Liver (tissue), 9 donors: ENCODE data around the gene TBC1D22B. TPM values are rescaled to one million over a fixed set of nuclear protein-coding genes. Genes with fewer than 3 reads are reported as not detected.

ENCODE experiments used
- DNase-seq: peaks from one replicate; pipeline ENCODE4 v3.0.0-alpha.2; 2017; ENCODE audit warnings: low spot score
- H3K27ac ChIP-seq, 2 donors: one replicate each; pipeline ENCODE4 v1.7.0; 2013; ENCODE audit warnings: inconsistent platforms in 2 of 2, low read length in 2 of 2, control low read depth in 1 of 2, low read depth in 1 of 2, mild to moderate bottlenecking in 1 of 2
- H3K27me3 ChIP-seq, 4 donors: one replicate each; pipeline versions ENCODE4 v1.6.1 to v1.7.0; 2013; ENCODE audit warnings: low read length in 3 of 4, inconsistent platforms in 1 of 4, mild to moderate bottlenecking in 1 of 4, moderate library complexity in 1 of 4; ENCODE audit not compliant: control insufficient read depth in 4 of 4, insufficient read depth in 4 of 4
- H3K36me3 ChIP-seq, 4 donors: one replicate each; pipeline versions ENCODE4 v1.6.1 to v1.7.0; 2013; ENCODE audit warnings: low read length in 3 of 4, mild to moderate bottlenecking in 3 of 4, low read depth in 1 of 4, moderate library complexity in 1 of 4; ENCODE audit not compliant: control insufficient read depth in 4 of 4, insufficient read depth in 3 of 4
- H3K4me1 ChIP-seq, 4 donors: one replicate each; pipeline versions ENCODE4 v1.6.1 to v1.7.0; 2013; ENCODE audit warnings: low read length in 3 of 4, mild to moderate bottlenecking in 3 of 4, moderate library complexity in 1 of 4; ENCODE audit not compliant: control insufficient read depth in 4 of 4, insufficient read depth in 4 of 4
- H3K4me3 ChIP-seq, 3 donors: one replicate each; pipeline versions ENCODE4 v1.6.1 to v1.7.0; 2013; ENCODE audit warnings: low read length in 3 of 3, control low read depth in 1 of 3, low read depth in 1 of 3, mild to moderate bottlenecking in 1 of 3
- H3K9ac ChIP-seq, 2 donors: one replicate each; pipeline ENCODE4 v1.7.0; 2013; ENCODE audit warnings: low read length in 2 of 2, mild to moderate bottlenecking in 2 of 2, moderate library complexity in 2 of 2, control low read depth in 1 of 2, low read depth in 1 of 2
- H3K9me3 ChIP-seq, 4 donors: one replicate each; pipeline versions ENCODE4 v1.6.1 to v1.7.0; 2013; ENCODE audit warnings: low read length in 3 of 4; ENCODE audit not compliant: control insufficient read depth in 4 of 4
- ATF3 ChIP-seq: IDR thresholded peaks from 2 replicates; pipeline ENCODE4 v1.6.1; 2016; ENCODE audit warnings: antibody characterized with exemption
- CTCF ChIP-seq: fragments of 150-350 bp; IDR thresholded peaks from 2 replicates; pipeline ENCODE4 v1.5.1; 2017; ENCODE audit warnings: improper control_type of control experiment, low read depth, low read length; ENCODE audit not compliant: missing input control
- EGR1 ChIP-seq, 2 donors: IDR thresholded peaks; 2 replicates each; pipeline ENCODE4 v1.6.1; 2016 to 2018; ENCODE audit warnings: antibody characterized with exemption in 2 of 2, low read depth in 2 of 2
- FOXA1 ChIP-seq: IDR thresholded peaks from 2 replicates; pipeline ENCODE4 v1.6.1; 2016; ENCODE audit warnings: antibody characterized with exemption
- FOXA2 ChIP-seq: IDR thresholded peaks from 2 replicates; pipeline ENCODE4 v1.6.1; 2016; ENCODE audit warnings: antibody characterized with exemption
- GABPA ChIP-seq, 2 donors: IDR thresholded peaks in 1 of 2; conservative IDR thresholded peaks in 1 of 2; 2 replicates each; pipeline ENCODE4 v1.6.1; 2016; ENCODE audit warnings: antibody characterized with exemption in 2 of 2, mild to moderate bottlenecking in 1 of 2, moderate library complexity in 1 of 2
- HNF4A ChIP-seq, 2 donors: conservative IDR thresholded peaks; 2 replicates each; pipeline ENCODE4 v1.6.1; 2016; ENCODE audit warnings: antibody characterized with exemption in 2 of 2, mild to moderate bottlenecking in 2 of 2
- HNF4G ChIP-seq: IDR thresholded peaks from 2 replicates; pipeline ENCODE4 v1.6.1; 2016; ENCODE audit warnings: antibody characterized with exemption
- JUND ChIP-seq, 2 donors: IDR thresholded peaks; 2 replicates each; pipeline ENCODE4 v1.6.1; 2016; ENCODE audit warnings: antibody characterized with exemption in 2 of 2
- MAX ChIP-seq: IDR thresholded peaks from 2 replicates; pipeline ENCODE4 v1.6.1; 2016; ENCODE audit warnings: antibody characterized with exemption
- NR2F2 ChIP-seq: IDR thresholded peaks from 2 replicates; pipeline ENCODE4 v1.6.1; 2016; ENCODE audit warnings: antibody characterized with exemption
- RAD21 ChIP-seq, 2 donors: IDR thresholded peaks; 2 replicates each; pipeline ENCODE4 v1.6.1; 2016; ENCODE audit warnings: antibody characterized with exemption in 2 of 2, mild to moderate bottlenecking in 2 of 2
- REST ChIP-seq: IDR thresholded peaks from 2 replicates; pipeline ENCODE4 v1.6.1; 2016; ENCODE audit warnings: antibody characterized with exemption, mild to moderate bottlenecking
- RXRA ChIP-seq, 2 donors: IDR thresholded peaks; 2 replicates each; pipeline ENCODE4 v1.6.1; 2017 to 2018; ENCODE audit warnings: antibody characterized with exemption in 2 of 2, mild to moderate bottlenecking in 1 of 2
- SP1 ChIP-seq: IDR thresholded peaks from 2 replicates; pipeline ENCODE4 v1.6.1; 2018; ENCODE audit warnings: antibody characterized with exemption, mild to moderate bottlenecking
- YY1 ChIP-seq: IDR thresholded peaks from 2 replicates; pipeline ENCODE4 v1.6.1; 2016; ENCODE audit warnings: antibody characterized with exemption, mild to moderate bottlenecking
- ZBTB33 ChIP-seq: IDR thresholded peaks from 2 replicates; pipeline ENCODE4 v1.6.1; 2016; ENCODE audit warnings: antibody characterized with exemption
- WGBS: extraction: QIAGEN DNeasy Blood & Tissue Kit; methylation state at CpG from one replicate; pipeline ENCODE4 v1.1.7; 2013; 5-methylcytosine and 5-hydroxymethylcytosine counted together
- polyA plus RNA-seq, 2 donors: library from polyadenylated mRNA; stranded (reverse) in 1 of 2; unstranded in 1 of 2; fragments of 200-250 nt in 1 of 2; fragments of >200 nt in 1 of 2; fragmentation: Nextera tagmentation in 1 of 2; extraction: Ambion mirVana in 1 of 2; gene quantifications; one replicate each; pipeline versions ENCODE4 v1.2.1 to v1.2.3, GENCODE V29; 2013 to 2015
- total RNA-seq, 2 donors: library from RNA; depleted of rRNA; stranded (reverse); fragments of >200 nt; gene quantifications; one replicate each; pipeline ENCODE4 v1.2.3, GENCODE V29; 2014
- donor health status: healthy.
- donor health status: healthy.
- donor health status: healthy.
- donor health status: healthy.
- donor health status: healthy.

The TBC1D22B gene
- total and polyA plus RNA-seq, 4 donors: 1.4 to 10.7 (median 1.9) TPM

- H3K9me3 ChIP-seq: no peaks in the 10 kb centered on the region
- DNase-seq: no peak
- TF ChIP-seq ATF3 (no peak), GABPA (IDR thresholded peaks at IDR 0.05 in 1 of 2, conservative IDR thresholded peaks at IDR 0.05 in 1 of 2) (no peak), CTCF (no peak), JUND (IDR thresholded peaks at IDR 0.05) (no peak), YY1 (no peak), HNF4G (no peak), SP1 (no peak), RXRA (IDR thresholded peaks at IDR 0.05) (no peak), FOXA1 (no peak), EGR1 (IDR thresholded peaks at IDR 0.05; ENCODE audit: low read depth in 2 of 2) (no peak), NR2F2 (no peak), ZBTB33 (no peak), RAD21 (IDR thresholded peaks at IDR 0.05) (no peak)
- H3K4me1 ChIP-seq: no peaks in the 10 kb centered on the region
- no peak overlapping the region for H3K27ac ChIP-seq
- H3K4me3 ChIP-seq: no peak overlapping the region
- peaks cover 9 to 54% (median 39%) of the 10 kb centered on the region in 4 donors for H3K36me3 ChIP-seq
- WGBS: 97% methylated on average over 7 of the region's 7 CpGs
- H3K27me3 ChIP-seq: no peaks in the 10 kb centered on the region
- H3K9ac ChIP-seq: no peak overlapping the region
These were observed 58.5 kb downstream of the TBC1D22B start for GRCh38 chr6:37316071-37316470.

- DNase-seq: no peak
- Histone ChIP-seq H3K4me3 (no peak overlapping the region), H3K9me3 (no peaks in the 10 kb centered on the region), H3K27ac (no peak overlapping the region), H3K27me3 (no peaks in the 10 kb centered on the region), H3K9ac (no peak overlapping the region), H3K36me3 (peaks cover 9 to 57% (median 38%) of the 10 kb centered on the region in 4 donors), H3K4me1 (no peaks in the 10 kb centered on the region)
- WGBS: 92% methylated on average over 5 of the region's 5 CpGs
- TF ChIP-seq SP1: no peak
These were observed 59.9 kb downstream of the TBC1D22B start for GRCh38 chr6:37317312-37318038.

GRCh38 chr6:37319156-37319555 is 61.6 kb downstream of the TBC1D22B start:
- Histone ChIP-seq H3K27me3 (no peaks in the 10 kb centered on the region), H3K9ac (no peak overlapping the region), H3K36me3 (peaks cover 9 to 48% (median 35%) of the 10 kb centered on the region in 4 donors), H3K4me1 (peaks cover 0 to 2% (median 1%) of the 10 kb centered on the region in 4 donors), H3K9me3 (no peaks in the 10 kb centered on the region), H3K4me3 (no peak overlapping the region), H3K27ac (no peak overlapping the region)
- no peak for DNase-seq
- 95% methylated on average over 3 of the region's 3 CpGs for WGBS
- TF ChIP-seq MAX (no peak), FOXA2 (no peak), RXRA (IDR thresholded peaks at IDR 0.05) (no peak), JUND (IDR thresholded peaks at IDR 0.05) (no peak), YY1 (no peak), ATF3 (no peak), RAD21 (IDR thresholded peaks at IDR 0.05) (no peak), HNF4G (no peak), EGR1 (IDR thresholded peaks at IDR 0.05; ENCODE audit: low read depth in 2 of 2) (no peak), SP1 (no peak), REST (no peak), FOXA1 (no peak), HNF4A (conservative IDR thresholded peaks at IDR 0.05) (no peak)
